ENCODE data around the gene CFB. TPM values are rescaled to one million over a fixed set of nuclear protein-coding genes. Genes with fewer than 3 reads are reported as not detected.

The CFB gene
- total and polyA plus RNA-seq, 2 of the 13 experiments (the other 11 are each of a cell fraction or from before 2014, with no cell fraction given), result 171 to 513 TPM

DNA sequence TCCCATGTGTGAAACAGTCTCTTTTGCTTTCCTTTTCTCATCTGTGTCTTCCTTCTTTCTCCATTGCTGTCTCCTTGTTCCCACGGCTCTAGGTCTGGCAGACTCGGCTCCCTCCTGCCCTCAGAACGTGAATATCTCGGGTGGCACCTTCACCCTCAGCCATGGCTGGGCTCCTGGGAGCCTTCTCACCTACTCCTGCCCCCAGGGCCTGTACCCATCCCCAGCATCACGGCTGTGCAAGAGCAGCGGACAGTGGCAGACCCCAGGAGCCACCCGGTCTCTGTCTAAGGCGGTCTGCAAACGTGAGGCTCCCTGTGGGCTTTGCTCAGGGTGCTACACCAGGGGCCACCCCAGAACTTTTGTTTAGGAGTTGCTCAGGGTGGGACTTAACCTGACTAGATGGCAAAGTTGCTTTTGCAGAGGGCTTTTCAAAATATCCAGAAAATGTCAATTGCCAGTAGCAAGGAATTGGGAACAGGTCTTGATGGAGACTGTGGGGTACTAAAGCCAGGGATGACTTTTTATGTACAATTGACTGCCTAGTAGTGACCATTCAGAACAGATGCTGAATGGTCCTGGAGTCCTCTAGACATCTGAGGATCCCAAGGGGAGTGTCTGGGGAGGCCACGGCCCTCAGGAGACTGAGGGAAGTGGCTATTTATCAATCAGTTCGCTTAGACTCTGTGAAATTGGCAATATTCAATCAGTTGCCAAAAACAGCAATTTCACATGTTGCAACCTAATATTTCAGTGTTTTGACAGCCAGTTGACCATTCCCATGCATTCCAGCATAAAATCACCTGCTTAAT is 17.8 kb upstream of the CFB start (continued):
- TF ChIP-seq, protein P1, sequence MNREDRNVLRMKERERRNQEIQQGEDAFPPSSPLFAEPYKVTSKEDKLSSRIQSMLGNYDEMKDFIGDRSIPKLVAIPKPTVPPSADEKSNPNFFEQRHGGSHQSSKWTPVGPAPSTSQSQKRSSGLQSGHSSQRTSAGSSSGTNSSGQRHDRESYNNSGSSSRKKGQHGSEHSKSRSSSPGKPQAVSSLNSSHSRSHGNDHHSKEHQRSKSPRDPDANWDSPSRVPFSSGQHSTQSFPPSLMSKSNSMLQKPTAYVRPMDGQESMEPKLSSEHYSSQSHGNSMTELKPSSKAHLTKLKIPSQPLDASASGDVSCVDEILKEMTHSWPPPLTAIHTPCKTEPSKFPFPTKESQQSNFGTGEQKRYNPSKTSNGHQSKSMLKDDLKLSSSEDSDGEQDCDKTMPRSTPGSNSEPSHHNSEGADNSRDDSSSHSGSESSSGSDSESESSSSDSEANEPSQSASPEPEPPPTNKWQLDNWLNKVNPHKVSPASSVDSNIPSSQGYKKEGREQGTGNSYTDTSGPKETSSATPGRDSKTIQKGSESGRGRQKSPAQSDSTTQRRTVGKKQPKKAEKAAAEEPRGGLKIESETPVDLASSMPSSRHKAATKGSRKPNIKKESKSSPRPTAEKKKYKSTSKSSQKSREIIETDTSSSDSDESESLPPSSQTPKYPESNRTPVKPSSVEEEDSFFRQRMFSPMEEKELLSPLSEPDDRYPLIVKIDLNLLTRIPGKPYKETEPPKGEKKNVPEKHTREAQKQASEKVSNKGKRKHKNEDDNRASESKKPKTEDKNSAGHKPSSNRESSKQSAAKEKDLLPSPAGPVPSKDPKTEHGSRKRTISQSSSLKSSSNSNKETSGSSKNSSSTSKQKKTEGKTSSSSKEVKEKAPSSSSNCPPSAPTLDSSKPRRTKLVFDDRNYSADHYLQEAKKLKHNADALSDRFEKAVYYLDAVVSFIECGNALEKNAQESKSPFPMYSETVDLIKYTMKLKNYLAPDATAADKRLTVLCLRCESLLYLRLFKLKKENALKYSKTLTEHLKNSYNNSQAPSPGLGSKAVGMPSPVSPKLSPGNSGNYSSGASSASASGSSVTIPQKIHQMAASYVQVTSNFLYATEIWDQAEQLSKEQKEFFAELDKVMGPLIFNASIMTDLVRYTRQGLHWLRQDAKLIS (CRISPR knock-in tag; IDR thresholded peaks at IDR 0.05), result no peak
- TF ChIP-seq ZSCAN31 (CRISPR knock-in tag; IDR thresholded peaks at IDR 0.05; ENCODE audit: low read depth) (0 out of 2 replicates have a peak, but pooled peaks have one; percentile 15), ZNF674 (CRISPR knock-in tag; IDR thresholded peaks at IDR 0.05; ENCODE audit: low read depth) (no peak), CHD4 (IDR thresholded peaks at IDR 0.05; ENCODE audit: borderline replicate concordance, low read length) (no peak), POLR2A (IDR thresholded peaks at IDR 0.05; ENCODE audit: insufficient read depth in 1 of 2, low read depth in 2 of 2, low read length in 2 of 2) (no peak), ZNF263 (CRISPR knock-in tag; IDR thresholded peaks at IDR 0.05) (0 out of 2 replicates have a peak, but pooled peaks have one; percentile 3), ZNF788 (CRISPR knock-in tag; IDR thresholded peaks at IDR 0.05; ENCODE audit: borderline replicate concordance) (no peak), ZBTB42 (CRISPR knock-in tag; IDR thresholded peaks at IDR 0.05) (no peak), NFIC (IDR thresholded peaks at IDR 0.05; ENCODE audit: low read length) (no peak), HOXD1 (CRISPR knock-in tag; IDR thresholded peaks at IDR 0.05) (peak; percentile 28; the same call in 1 of the 2 replicates), ZFP82 (CRISPR knock-in tag; IDR thresholded peaks at IDR 0.05; ENCODE audit: borderline replicate concordance) (peak; percentile 64; the same call in 1 of the 2 replicates), IKZF4 (CRISPR knock-in tag; IDR thresholded peaks at IDR 0.05; ENCODE audit: borderline replicate concordance, low read depth, not compliant biosample characterization) (peak; percentile 63)
- TF ChIP-seq, protein P2, sequence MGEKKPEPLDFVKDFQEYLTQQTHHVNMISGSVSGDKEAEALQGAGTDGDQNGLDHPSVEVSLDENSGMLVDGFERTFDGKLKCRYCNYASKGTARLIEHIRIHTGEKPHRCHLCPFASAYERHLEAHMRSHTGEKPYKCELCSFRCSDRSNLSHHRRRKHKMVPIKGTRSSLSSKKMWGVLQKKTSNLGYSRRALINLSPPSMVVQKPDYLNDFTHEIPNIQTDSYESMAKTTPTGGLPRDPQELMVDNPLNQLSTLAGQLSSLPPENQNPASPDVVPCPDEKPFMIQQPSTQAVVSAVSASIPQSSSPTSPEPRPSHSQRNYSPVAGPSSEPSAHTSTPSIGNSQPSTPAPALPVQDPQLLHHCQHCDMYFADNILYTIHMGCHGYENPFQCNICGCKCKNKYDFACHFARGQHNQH (CRISPR knock-in tag; IDR thresholded peaks at IDR 0.05), result no peak
- TF ChIP-seq, protein P3, sequence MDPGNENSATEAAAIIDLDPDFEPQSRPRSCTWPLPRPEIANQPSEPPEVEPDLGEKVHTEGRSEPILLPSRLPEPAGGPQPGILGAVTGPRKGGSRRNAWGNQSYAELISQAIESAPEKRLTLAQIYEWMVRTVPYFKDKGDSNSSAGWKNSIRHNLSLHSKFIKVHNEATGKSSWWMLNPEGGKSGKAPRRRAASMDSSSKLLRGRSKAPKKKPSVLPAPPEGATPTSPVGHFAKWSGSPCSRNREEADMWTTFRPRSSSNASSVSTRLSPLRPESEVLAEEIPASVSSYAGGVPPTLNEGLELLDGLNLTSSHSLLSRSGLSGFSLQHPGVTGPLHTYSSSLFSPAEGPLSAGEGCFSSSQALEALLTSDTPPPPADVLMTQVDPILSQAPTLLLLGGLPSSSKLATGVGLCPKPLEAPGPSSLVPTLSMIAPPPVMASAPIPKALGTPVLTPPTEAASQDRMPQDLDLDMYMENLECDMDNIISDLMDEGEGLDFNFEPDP (CRISPR knock-in tag; conservative IDR thresholded peaks at IDR 0.05), result no peak
- TF ChIP-seq, protein P4, sequence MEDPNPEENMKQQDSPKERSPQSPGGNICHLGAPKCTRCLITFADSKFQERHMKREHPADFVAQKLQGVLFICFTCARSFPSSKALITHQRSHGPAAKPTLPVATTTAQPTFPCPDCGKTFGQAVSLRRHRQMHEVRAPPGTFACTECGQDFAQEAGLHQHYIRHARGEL (CRISPR knock-in tag; IDR thresholded peaks at IDR 0.05), result no peak
